Stimulated activated CD8-positive, alpha-beta memory T cell treated with anti-CD3 and anti-CD28 coated beads, Interleukin-4, amount 100 ng/mL, for 48 hours (primary cell): ENCODE data around the gene FGFRL1.
"Not testable (repeated sequence)": the region's sequence is repeated elsewhere in the genome, so short reads cannot be mapped to it uniquely, and the experiment has no call there.

Experiments used
- DNase-seq: peaks from one replicate; pipeline ENCODE4 v3.0.0-alpha.2; 2020

The FGFRL1 gene

DNA sequence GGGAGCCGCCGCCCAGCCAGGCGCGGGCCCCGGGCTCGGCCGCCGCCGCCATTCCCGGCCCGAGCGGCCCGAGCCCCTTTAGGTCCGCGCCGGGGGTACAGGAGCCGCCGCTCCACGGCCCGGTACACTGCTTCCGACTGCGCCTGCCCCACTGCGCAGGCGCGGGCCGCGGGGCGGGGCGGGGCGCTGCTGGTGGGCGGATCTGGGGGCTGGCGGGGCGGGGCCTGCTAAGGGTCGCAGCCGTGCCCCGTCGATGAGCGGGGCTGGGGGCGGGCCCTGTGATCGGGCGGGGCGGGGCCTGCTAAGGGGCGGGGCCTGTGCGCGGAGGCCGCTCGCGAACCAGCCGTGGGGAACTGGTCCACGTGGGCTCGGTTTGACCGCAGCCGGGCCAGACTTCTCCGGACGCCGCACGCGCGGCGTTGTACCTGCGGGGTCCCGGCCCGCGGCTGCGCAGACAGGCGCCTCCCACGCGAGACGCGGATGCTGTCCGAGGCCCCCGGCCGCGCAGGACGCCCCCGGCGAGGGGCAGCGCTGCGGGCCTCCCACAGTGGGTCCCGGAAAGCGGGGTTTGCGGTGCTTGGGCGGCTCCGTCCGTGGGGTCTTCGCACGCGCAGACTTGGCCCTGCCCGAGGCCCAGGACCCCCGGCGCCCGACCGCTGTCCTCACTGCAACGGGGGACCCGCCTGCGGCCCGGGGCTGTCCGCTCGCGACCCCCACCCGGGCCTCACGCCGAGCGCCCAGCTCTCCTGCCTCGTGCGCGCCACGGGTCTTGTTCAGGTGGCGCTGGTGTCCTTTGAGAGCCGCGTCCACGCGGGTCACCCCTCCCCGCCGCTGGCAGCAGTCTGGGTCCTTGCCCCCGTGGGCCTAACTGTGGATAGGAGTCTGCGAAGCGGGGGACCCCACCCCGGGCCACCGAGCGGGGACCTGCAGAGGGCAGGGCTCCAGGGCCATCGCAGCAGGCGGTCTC, 37.7 kb upstream of the FGFRL1 start, which contains the start of gene DGKQ:
DGKQ (minus strand) TSS at position 139 of the 967 bp plus-strand sequence; CDS start at position 52, 87 bp downstream.
- DNase-seq, result peak; percentile 90

DNA sequence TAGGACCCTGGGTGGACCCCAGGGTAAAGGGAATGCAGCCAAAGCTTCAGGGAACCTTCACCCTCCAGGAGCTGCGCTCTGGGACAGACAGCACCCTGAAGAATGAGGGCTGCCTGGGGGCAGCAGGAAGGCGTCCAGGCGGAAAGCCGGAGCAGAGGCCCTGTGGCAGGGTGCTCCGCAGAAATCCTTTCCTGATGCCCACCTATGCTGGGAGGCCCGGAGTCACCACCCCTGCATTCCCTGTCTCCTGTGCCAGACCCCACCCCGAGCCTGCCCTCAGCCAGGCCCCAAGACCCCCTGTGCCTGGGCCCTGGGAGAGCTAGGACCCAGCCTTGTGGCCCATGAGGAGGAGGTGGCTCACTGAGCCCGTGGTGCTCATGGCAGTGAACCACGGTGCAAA, 36.8 kb upstream of the FGFRL1 start:
- DNase-seq, result no peak

DNA sequence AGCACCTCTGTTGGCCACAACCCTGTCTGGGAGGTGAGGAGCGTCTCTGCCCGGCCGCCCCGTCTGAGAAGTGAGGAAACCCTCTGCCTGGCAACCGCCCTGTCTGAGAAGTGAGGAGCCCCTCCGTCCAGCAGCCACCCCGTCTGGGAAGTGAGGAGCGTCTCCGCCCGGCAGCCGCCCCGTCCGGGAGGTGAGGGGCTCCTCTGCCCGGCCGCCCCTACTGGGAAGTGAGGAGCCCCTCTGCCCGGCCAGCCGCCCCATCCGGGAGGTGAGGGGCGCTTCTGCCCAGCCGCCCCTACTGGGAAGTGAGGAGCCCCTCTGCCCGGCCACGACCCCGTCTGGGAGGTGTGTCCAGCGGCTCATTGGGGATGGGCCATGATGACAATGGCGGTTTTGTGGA, 35.4 kb upstream of the FGFRL1 start:
- DNase-seq, result not testable (repeated sequence)

DNA sequence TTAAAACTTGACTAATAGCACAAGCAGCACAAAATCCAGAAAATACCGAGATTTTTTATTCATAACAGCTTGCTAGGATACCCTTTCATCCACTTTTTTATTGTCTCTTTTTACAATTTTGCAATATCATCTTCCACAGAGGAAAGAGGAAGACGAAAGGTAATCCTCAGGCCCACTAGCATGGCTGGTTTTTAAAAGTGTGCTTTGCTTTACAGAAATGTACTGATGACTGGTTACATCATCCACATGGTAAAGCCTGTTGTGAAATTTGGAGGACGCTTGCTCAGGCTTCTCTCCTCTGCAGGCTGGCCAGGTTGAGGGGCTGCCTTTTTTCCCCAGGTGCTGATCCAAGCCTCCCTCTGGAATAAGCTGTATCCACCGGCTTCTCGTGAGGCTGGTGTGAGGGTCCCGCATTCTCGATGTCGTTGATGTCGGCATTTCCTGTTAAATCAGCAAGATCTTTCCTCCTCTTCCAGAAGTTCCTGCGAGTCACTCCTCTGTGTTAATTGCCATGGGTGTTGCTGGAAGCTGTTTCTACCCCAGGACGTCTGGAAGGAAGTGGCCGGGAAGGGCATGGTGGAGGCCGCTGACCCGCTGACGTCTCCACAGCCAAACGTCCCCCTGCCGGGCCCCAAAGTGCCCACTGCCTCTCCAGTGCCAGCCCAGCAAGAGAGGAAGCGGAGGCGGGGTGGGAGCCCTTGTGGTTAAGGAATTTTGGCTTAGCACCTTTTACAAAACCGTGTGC, 32.3 kb upstream of the FGFRL1 start:
- no peak for DNase-seq

DNA sequence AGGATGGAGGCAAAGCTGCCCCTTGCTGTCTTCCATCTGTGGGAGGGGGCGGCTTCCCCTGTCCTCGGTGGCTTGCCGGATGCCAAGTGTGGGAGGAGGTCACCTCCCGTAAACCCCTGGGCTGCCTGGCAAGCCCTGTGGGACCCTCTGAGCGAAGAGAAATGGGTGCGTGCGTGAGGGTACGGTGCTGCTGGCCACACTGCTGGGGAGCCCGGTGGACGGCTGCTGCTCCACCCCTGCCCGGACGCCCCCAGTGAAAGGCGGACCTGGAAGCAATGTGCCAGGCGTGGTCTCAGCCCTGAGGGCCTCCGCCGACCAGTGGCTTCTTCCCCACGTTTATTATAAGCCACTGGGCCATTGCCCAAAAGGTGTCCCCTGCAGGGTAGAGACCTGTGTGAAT, 29.1 kb upstream of the FGFRL1 start:
- DNase-seq, result no peak

DNA sequence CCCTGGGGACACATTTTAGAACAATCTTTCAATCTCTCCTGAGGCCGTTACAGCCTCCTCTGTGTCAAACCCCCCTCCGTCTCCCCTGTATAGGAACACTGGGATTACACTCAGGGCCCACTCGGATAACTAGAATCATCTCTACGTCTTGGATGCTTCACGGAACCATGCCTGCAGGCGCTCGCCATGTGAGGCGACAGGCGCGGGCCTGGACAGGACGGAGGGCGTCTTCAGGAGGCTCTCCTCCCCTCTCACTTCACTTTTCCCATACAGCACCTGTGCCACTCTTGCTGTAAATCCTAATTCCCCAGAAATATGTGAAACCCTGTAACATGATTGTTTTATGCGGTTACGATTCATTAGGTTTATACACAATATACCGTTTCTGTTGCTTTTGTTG, 28.6 kb upstream of the FGFRL1 start:
- DNase-seq, result no peak

DNA sequence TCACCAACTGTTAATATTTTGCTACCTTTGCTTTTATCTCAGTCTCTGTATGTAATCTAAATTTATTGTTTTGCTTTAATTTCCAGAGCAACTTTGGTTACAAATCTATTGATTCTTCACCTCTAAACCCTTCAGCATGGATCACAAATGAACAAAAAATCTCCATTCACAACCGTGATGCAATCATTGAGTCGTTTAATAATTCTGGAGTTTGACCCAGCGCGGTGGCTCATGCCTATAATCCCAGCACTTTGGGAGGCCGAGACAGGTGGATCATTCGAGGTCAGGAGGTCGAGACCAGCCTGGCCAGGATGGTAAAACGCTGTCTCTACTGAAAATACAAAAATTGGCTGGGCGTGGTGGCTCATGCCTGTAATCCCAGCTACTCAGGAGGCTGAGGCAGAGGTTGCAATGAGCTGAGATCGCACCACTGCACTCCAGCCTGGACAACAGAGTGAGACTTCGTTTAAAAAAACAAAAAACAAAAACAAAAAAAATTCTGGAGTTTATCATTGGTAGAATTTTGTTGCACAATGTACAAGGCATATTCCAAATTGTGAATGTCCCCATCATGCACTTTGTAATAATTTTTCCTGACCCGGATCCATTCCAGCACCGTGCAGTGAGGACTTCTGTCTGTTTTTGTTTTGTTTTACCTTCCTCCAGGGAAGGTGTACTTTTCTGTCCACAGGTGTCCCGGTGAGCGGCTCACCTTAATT, 26.9 kb upstream of the FGFRL1 start:
- DNase-seq, result no peak

DNA sequence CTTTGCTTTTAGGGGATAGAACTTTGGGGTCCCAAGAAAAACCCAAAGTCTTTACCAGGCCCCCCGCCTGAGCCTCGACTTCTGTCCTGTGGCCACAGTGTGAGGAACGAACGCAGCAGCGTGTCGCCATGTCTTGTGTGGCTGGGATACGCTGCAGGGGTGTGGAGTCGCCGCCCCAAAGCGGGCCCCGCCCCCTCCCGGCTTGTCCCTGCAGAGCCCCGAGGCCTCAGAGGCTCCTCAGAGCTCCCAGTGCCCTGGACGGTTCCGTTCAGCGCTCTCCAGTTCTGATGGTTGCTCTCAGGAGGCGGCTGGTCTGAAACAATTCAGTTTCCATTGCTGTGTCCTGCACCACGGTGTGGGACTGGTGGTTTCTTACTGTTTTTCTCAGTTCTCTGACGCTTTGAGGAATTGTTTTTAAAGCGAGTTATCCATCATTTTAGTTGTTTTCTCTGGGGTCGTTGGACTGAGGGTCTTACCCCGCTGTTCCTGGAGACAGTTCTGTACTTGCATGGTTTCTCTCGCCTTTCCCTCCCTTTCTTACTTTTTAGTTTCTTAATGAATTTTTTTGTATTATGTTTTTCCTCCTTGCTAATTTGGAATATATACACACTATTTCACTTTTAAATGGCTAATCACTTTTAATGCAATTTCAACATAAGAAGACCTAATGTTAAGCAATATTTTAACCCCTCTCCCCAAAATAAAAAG, 26.1 kb upstream of the FGFRL1 start:
- peak; percentile 86 for DNase-seq

DNA sequence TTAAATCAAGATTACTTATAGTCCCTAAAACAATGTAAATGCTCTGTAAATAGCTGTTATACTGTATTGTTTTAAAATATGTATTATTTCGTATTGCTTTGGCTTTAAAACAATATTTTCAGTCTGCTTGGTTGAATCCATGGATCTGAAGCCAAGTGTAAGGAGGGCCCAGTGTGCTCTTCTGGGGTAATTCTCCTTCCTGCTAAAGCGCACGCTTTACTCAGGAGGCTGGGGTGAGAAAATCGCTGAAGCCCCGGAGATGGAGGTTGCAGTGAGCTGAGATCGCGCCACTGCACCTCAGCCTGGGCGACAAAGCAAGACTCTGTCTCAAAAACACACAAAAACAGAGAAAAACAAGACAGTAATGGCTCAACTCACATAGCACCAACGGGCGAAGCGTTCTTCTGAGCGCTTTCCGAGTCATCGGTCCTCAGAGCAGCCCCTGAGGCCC, 25.0 kb upstream of the FGFRL1 start:
- DNase-seq, result no peak

DNA sequence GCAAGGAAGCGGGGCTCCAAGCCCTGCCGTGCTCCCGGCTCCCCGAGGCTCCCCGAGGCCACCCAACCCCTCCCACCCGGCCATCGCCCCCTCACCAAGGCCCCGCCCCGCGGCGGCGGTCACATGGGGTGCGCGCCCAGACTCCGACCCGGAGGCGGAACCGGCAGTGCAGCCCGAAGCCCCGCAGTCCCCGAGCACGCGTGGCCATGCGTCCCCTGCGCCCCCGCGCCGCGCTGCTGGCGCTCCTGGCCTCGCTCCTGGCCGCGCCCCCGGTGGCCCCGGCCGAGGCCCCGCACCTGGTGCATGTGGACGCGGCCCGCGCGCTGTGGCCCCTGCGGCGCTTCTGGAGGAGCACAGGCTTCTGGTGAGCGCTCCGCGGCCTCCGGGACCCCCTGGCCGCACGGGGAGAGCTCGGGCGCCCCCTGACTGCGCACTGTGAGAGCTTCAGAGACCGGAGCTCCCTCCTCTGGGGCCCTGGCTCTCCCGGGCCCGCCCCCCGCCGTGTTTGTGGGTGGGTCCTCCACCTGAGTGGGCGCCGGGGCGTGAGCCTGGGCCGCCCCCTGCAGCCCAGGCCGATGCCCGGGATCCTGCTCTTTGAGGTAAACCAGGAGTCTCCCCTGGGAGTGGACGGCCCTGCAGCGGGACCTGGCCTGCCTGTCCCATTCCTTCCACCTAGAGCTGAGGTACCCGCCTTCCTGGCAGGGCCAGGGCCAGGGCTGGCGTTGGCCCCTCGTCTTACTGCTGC, 24.4 kb upstream of the FGFRL1 start, which contains the start of gene IDUA:
IDUA (plus strand) TSS at position 166 of the 745 bp plus-strand sequence; CDS start at position 207, 41 bp downstream.
- peak; percentile 89 for DNase-seq

DNA sequence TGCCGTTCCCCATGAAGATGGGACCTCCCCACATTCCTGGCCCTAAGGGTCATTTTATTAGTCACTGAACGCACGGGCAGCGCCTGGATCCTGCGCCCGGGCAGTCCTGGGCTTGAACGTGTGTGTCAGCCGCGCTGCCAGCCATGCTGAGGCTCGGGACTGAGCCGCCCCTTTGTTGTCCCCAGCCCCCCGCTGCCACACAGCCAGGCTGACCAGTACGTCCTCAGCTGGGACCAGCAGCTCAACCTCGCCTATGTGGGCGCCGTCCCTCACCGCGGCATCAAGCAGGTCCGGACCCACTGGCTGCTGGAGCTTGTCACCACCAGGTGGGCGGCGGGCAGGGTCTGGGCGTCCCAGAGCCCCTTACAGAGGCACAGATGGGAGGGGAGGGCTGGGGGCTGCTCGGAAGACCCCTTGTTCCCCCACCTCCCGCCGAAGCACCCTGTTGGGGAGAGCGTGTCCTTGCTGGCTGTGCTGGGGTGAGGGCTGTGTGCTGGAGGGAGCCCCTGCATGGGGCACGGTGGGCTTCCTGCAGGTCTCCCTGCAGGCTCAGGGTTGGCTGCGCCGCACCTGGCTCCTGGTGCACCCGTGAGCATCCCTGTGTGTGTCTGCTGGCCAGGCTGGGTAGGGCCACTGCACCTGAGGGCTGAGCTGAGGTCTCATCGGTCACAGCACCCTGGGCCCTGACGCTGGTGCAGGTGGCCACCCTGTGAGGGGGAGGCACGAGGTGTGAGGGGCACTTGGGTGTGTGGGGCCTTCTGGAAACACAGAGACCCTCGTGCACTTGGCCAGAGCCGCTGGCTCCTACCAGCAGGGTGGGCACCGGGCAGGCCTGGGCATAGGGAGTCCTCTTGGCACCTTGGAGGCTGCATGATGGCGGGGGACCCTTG, 23.6 kb upstream of the FGFRL1 start:
- DNase-seq, result no peak

DNA sequence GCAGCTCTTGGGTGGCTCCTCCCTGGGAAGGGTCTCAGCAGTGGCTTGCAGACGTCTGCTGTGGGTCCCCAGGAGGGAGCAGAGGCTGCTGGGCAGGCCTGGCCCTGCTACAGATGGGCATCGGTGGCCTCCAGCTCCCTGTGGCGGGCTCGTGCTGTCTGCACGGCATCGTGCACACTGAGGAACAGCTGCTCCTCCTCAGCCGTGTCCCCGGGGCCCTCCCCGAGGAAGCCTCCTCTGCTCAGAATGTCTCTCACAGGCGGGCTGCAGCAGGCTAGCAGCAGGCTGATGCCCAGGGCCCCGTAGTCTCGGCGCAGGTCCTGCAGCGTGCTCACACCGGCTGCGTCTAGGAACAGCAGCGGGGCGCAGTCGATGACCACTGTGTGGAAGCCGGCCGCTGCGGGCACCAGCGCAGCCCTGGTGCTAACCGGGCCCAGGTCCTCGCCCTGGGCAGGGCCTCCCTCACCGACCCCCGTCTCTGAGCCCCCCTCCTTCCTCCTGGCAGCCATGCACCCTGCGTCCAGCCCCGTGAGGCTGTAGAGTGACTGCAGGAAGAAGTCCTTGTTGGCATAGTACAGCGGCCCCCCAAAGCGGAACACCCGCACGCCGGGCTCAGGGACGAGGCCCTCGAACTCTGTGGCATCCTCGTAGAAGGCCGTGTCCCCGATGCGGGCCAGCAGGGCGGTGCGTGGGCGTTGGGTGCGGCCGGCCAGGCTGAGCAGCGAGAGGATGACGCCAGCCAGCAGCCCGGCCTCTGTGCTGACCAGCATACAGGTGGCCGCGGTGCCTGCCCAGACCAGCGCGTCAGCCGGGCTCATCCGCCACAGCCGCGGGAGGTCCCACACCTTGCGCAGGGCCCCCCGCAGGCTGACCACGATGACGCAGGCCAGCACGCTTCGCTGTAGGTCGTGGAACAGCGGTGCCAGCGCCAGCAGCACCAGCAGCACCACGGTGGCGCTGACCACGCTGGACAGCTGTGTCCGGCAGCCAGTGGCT, 22.4 kb upstream of the FGFRL1 start:
- no peak for DNase-seq

DNA sequence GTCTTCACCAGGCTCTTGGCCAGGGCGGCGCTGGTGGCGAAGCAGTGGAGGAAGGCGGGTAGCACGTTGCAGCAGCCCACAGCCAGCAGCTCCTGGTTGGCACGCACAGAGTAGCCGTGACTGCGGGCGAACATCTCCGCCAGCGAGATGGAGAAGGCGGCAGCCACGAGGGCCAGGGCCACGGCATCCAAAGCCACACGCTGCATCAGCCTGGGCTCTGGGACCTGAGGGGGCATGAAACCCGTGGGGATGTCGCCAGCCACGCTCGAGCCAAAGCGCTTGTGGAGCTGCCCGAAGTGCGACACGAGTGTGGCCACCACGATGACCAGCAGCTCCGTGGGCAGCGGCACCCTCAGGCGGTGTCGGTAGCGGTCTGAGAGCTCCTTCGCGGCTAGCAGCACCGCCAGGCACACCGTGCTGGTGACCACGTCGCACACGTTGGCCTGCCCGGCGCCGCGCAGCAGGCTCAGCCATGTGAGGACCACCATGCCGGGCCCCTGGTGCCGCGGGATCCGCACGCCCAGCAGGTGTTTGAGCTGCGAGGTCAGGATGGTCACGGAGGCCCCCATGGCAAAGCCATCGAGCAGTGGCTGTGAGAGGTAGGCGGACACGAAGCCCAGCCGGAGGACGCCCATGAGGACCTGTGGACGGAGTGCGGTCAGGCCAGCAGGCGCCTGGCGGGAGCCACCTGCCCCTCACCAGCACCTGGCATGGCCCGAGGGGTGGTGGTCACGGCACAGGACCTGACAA, 21.5 kb upstream of the FGFRL1 start:
- DNase-seq, result no peak

DNA sequence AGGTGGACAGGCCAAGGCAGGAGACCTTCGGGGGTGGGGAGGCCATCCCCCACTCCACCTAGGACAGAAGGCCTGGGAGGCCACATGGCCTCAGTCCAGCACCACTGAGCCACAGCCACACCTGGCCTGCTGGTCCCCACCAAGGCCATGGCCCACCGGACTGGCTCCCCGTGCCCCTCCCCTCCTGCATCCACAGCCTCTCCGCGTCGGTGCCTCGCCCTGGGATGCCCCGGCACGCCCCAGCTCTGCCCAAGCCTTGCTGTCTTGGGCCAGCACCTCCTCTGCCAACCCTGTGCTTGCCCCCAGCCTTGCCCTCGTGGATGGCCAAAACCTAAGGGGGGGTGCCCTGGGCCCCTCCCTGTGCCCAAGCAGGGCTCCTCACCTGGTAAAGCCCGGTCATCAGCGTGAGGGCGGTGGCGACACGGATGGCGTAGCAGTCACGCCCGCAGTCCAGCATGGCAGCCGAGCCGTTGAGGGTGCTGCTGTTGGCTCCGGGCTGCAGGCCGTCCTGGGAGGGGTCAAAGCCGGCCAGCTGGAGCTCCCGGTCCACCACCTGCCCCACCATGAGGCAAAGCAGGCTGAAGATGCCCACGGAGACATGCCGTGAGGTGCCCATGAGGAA, 20.6 kb upstream of the FGFRL1 start:
- DNase-seq, result no peak

DNA sequence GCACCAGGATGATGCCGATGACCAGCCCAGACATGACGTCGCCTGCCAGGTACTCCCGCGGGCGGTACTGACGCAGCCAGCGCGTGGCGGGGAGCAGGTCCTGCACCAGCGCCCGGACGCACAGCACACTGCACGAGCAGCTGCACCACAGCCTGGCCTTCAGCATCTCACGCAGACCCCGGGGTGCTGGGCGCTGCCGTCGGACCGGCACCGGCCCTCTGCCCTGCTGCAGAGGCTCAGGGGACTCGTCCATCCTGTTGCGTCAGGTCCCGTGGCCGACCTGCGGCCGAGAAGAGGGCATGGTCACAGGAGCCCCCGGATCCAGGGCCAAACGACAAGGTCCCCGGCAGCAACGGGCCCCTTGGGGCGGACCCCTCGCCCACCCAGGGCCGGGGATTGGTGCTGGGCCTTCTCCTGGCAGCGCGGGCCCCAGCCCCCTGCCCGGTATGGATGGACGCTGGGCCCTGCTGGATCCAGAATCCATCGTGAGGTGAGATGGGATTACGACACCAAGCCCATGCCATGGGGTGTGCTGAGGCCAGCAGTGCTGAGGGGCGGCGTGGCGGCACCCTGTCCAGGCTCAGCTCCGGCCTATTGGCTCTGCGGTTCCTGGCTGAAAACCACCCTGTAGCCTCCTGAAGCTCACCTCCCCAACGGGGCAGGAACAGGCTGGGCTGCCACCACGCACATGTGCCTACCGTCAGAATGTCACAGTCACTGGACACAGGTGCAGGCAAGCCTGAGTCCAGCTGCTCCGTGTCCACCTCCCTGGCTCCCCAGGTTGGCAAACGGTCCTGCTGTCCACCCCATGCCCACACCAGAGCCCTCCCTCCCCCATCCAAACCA, 19.8 kb upstream of the FGFRL1 start:
- no peak for DNase-seq

DNA sequence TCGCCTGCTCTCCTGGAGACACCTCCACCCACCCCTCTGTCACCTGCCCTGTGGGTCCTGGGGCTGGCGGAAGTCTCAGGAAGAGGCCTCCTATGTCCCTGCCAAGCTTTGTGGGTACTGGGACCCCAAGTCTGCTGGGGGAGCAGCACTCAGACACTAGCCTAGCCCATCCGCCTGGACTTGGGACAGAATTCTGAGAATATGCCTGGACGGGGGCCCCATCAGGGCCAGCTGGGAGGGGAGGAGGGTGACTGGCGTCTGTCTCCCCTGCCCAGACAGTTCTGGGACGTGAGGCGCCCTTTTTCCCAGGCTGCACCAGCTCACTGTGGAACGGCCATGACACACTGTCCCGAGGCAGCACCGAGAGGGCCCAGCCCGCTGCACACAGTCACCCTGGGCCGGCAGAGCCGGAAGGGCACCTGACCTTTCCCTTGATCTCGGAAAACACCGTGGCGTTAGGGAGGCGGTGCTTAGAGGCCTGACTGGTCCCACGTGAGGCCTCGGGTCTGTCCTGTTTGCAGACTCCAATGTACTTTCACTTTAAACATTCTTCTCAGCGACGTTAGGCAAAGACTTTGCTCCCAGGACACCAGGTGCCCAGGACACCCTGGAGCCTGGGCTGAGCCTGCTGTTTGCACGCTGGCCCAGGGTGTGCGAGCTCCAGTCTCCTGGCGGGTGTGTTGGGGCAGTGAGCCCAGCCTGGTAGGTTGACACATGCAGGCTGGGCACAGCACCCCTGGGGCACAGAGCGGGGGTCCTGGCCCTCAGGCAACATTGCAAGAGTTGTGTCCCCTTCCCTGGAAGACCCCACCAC, 18.9 kb upstream of the FGFRL1 start:
- DNase-seq, result no peak
